Measurements from ENCODE around the gene ABRACL.

DNA sequence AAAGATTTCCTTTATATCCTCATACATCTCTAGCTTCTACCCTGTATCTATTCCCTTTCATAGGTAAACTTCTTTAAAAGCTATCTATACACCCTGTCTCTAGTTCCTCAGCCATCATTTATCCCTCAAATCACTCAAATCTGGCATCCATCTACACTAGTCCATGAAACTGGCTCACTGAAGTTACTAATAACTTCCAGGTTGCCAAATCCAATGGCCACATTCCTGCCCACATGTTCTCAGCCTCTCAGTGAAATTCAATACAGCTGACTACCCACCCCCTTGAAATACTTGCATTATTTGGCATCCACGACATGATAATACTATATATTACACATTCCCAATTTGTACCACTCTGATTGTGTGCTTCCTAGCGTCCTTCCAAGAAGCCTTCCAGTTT lies 49.2 kb upstream of the ABRACL start:
- TF ChIP-seq JUNB (CRISPR knock-in tag; conservative IDR thresholded peaks at IDR 0.05), result no peak
- TF ChIP-seq NR3C1 (CRISPR knock-in tag; IDR thresholded peaks at IDR 0.05), result no peak
- TF ChIP-seq CTCF (IDR thresholded peaks at IDR 0.05 in 2 of 3, conservative IDR thresholded peaks at IDR 0.05 in 1 of 3; ENCODE audit: insufficient read depth in 2 of 3, low read depth in 1 of 3, low read length in 3 of 3), result no peak
- TF ChIP-seq HNRNPK (IDR thresholded peaks at IDR 0.05; ENCODE audit: low read depth, low read length, poor library complexity, severe bottlenecking), result no peak
- TF ChIP-seq ZNF717 (CRISPR knock-in tag; IDR thresholded peaks at IDR 0.05), result no peak
- TF ChIP-seq EZH2 (IDR thresholded peaks at IDR 0.05; ENCODE audit: borderline replicate concordance, low read depth, low read length), result no peak
- TF ChIP-seq LARP7 (IDR thresholded peaks at IDR 0.05), result no peak
- TF ChIP-seq HNRNPUL1 (IDR thresholded peaks at IDR 0.05; ENCODE audit: low read length), result no peak
- TF ChIP-seq, protein P1, sequence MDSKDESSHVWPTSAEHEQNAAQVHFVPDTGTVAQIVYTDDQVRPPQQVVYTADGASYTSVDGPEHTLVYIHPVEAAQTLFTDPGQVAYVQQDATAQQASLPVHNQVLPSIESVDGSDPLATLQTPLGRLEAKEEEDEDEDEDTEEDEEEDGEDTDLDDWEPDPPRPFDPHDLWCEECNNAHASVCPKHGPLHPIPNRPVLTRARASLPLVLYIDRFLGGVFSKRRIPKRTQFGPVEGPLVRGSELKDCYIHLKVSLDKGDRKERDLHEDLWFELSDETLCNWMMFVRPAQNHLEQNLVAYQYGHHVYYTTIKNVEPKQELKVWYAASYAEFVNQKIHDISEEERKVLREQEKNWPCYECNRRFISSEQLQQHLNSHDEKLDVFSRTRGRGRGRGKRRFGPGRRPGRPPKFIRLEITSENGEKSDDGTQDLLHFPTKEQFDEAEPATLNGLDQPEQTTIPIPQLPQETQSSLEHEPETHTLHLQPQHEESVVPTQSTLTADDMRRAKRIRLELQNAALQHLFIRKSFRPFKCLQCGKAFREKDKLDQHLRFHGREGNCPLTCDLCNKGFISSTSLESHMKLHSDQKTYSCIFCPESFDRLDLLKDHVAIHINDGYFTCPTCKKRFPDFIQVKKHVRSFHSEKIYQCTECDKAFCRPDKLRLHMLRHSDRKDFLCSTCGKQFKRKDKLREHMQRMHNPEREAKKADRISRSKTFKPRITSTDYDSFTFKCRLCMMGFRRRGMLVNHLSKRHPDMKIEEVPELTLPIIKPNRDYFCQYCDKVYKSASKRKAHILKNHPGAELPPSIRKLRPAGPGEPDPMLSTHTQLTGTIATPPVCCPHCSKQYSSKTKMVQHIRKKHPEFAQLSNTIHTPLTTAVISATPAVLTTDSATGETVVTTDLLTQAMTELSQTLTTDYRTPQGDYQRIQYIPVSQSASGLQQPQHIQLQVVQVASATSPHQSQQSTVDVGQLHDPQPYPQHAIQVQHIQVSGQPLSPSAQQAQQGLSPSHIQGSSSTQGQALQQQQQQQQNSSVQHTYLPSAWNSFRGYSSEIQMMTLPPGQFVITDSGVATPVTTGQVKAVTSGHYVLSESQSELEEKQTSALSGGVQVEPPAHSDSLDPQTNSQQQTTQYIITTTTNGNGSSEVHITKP (IDR thresholded peaks at IDR 0.05; ENCODE audit: partially characterized antibody), result no peak
- no peak for TF ChIP-seq ZNF165 (CRISPR knock-in tag; IDR thresholded peaks at IDR 0.05; ENCODE audit: borderline replicate concordance)
- no peak for TF ChIP-seq HEY1 (CRISPR knock-in tag; IDR thresholded peaks at IDR 0.05; ENCODE audit: borderline replicate concordance)

All from K562 (cell line).